Measurements from ENCODE around the gene GLI3.

The GLI3 gene

GRCh38 chr7:41955893-41956675 is 280.9 kb downstream of the GLI3 start:
- DNase-seq = no peak

- DNase-seq = no peak
These were observed 281.6 kb downstream of the GLI3 start for GRCh38 chr7:41955451-41955850.

GRCh38 chr7:41954976-41955375 is 282.0 kb downstream of the GLI3 start:
- no peak for DNase-seq

- DNase-seq = no peak
These were observed 288.5 kb downstream of the GLI3 start for GRCh38 chr7:41948503-41948902.

- no peak for DNase-seq
These were observed 293.9 kb downstream of the GLI3 start for GRCh38 chr7:41943094-41943577.

- no peak for DNase-seq
These were observed 294.4 kb downstream of the GLI3 start for GRCh38 chr7:41942468-41943093.

GRCh38 chr7:41940760-41941343 is 296.2 kb downstream of the GLI3 start:
- no peak for DNase-seq

- no peak for DNase-seq
These were observed 298.6 kb downstream of the GLI3 start for GRCh38 chr7:41938371-41938770.

GRCh38 chr7:41933427-41933826 is 303.6 kb downstream of the GLI3 start:
- no peak for DNase-seq

- DNase-seq = no peak
These were observed 305.8 kb downstream of the GLI3 start for GRCh38 chr7:41931263-41931646.

GRCh38 chr7:41930538-41931262 is 306.3 kb downstream of the GLI3 start:
- DNase-seq = no peak

GRCh38 chr7:41928781-41929180 is 308.2 kb downstream of the GLI3 start:
- DNase-seq = no peak

- no peak for DNase-seq
These were observed 308.8 kb downstream of the GLI3 start for GRCh38 chr7:41928166-41928565.

- no peak for DNase-seq
These were observed 309.6 kb downstream of the GLI3 start for GRCh38 chr7:41927380-41927779.

- DNase-seq = no peak
These were observed 311.1 kb downstream of the GLI3 start for GRCh38 chr7:41925946-41926345.

GRCh38 chr7:41924796-41925195 is 312.2 kb downstream of the GLI3 start:
- DNase-seq = no peak

GRCh38 chr7:41922373-41922772 is 314.6 kb downstream of the GLI3 start:
- DNase-seq = no peak

GRCh38 chr7:41921453-41921981 is 315.5 kb downstream of the GLI3 start:
- no peak for DNase-seq

- DNase-seq = no peak
These were observed 318.4 kb downstream of the GLI3 start for GRCh38 chr7:41918597-41918996.

- no peak for DNase-seq
These were observed 320.5 kb downstream of the GLI3 start for GRCh38 chr7:41916450-41916927.

GRCh38 chr7:41915871-41916270 is 321.1 kb downstream of the GLI3 start:
- DNase-seq = no peak

GRCh38 chr7:41912851-41913567 is 324.0 kb downstream of the GLI3 start:
- no peak for DNase-seq
